ENCODE data around the gene OR2T11.
"Not testable (repeated sequence)": the region's sequence is repeated elsewhere in the genome, so short reads cannot be mapped to it uniquely, and the experiment has no call there.

DNA sequence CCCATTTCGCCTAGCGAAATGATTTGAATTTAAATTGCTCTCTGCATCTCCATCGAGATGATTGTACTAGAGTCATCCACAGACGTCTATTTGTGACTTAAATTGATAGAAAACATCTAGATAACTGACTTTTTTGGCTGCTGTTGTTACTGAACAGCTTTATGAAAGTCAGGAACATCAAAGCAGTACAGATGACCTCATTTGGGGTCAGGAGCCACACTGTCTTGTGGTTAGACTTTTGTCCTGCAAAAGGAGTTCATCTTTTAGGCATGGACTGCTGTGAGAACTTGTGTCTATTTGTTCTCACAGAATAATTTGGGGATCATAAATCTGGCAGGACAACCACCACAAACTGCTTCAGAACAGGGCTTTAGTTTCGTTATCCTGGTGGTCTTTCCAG lies 4.8 kb upstream of the OR2T11 start:
- TF ChIP-seq, protein P1, sequence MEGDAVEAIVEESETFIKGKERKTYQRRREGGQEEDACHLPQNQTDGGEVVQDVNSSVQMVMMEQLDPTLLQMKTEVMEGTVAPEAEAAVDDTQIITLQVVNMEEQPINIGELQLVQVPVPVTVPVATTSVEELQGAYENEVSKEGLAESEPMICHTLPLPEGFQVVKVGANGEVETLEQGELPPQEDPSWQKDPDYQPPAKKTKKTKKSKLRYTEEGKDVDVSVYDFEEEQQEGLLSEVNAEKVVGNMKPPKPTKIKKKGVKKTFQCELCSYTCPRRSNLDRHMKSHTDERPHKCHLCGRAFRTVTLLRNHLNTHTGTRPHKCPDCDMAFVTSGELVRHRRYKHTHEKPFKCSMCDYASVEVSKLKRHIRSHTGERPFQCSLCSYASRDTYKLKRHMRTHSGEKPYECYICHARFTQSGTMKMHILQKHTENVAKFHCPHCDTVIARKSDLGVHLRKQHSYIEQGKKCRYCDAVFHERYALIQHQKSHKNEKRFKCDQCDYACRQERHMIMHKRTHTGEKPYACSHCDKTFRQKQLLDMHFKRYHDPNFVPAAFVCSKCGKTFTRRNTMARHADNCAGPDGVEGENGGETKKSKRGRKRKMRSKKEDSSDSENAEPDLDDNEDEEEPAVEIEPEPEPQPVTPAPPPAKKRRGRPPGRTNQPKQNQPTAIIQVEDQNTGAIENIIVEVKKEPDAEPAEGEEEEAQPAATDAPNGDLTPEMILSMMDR (IDR thresholded peaks at IDR 0.05), result not testable (repeated sequence)
- not testable (repeated sequence) for TF ChIP-seq POLR2A (IDR thresholded peaks at IDR 0.05)

Measured in testis (tissue), 2 donors.